Subcutaneous adipose tissue (tissue), 4 donors: ENCODE data around the gene QSOX2. TPM values are rescaled to one million over a fixed set of nuclear protein-coding genes. Genes with fewer than 3 reads are reported as not detected.

Experiments
- CTCF ChIP-seq: fragments of 450-650 bp; IDR thresholded peaks from one replicate; pipeline ENCODE4 v1.5.1; 2016; ENCODE audit warnings: low read depth, mild to moderate bottlenecking, control low read depth, antibody characterized with exemption, moderate library complexity
- total RNA-seq, 4 donors: library from RNA; depleted of rRNA; stranded (reverse); fragments of >200 nt; gene quantifications; one replicate each; pipeline ENCODE4 v1.1.0, GENCODE V29; 2016

QSOX2 gene
- total RNA-seq, 4 donors from 2014 or later: 3.7 to 5.3 (median 4.5) TPM

- no peak for TF ChIP-seq CTCF
Observed at GRCh38 chr9:136267261-136268111, 21.9 kb upstream of the QSOX2 start.

- TF ChIP-seq CTCF: no peak
Observed at GRCh38 chr9:136265561-136266355, 20.1 kb upstream of the QSOX2 start.

- no peak for TF ChIP-seq CTCF
Observed at GRCh38 chr9:136264441-136265405, 19.1 kb upstream of the QSOX2 start.

- no peak for TF ChIP-seq CTCF
Observed at GRCh38 chr9:136264031-136264430, 18.4 kb upstream of the QSOX2 start.

GRCh38 chr9:136262671-136263178, 17.1 kb upstream of the QSOX2 start:
- no peak for TF ChIP-seq CTCF

GRCh38 chr9:136261686-136262430, 16.2 kb upstream of the QSOX2 start:
- no peak for TF ChIP-seq CTCF
